ENCODE data around the gene RSPH3.

GRCh38 chr6:158938811-158939254 lies 61.2 kb downstream of the RSPH3 start:
- TF ChIP-seq CTCF (IDR thresholded peaks at IDR 0.05) (no peak), POLR2A (IDR thresholded peaks at IDR 0.05) (no peak)
